ENCODE measurements around the gene ALK. TPM values are rescaled to one million over a fixed set of nuclear protein-coding genes. Genes with fewer than 3 reads are reported as not detected.

The ALK gene
- total RNA-seq, 1 donor from 2014 or later, result not detected

- DNase-seq (ENCODE audit: low read depth) (no peak), FAIRE-seq (no peak)
- no peak for TF ChIP-seq CTCF (IDR thresholded peaks at IDR 0.05; ENCODE audit: insufficient read depth, low read length, severe bottlenecking)
- Histone ChIP-seq H3K27me3 (ENCODE audit: control insufficient read depth, insufficient read depth, low read length) (peaks cover 3% of the 10 kb centered on the region), H3K36me3 (ENCODE audit: control insufficient read depth, insufficient read depth, low read length) (no peaks in the 10 kb centered on the region), H3K4me3 (ENCODE audit: low read depth, low read length) (no peak overlapping the region)
Measured at GRCh38 chr2:29821591-29821990, 99.8 kb downstream of the ALK start.

DNA sequence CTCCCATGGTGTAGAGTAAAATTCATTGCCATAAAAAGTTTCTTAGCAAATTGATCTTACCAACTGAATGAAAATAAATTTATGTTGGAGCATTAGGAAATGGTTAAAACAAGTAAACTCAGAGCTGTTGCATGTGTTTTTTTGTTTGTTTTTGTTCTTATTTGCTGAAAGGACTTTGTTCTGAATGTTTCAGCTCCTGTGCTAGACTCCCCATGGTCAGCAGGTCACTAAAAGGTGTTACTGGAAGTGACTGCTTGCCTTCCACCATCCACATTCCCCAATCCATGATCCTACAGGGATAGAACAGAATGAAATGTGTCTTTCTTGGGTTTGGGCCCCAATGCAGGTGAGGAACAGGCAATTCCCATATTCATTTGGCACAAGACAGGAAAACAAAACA, 101.8 kb downstream of the ALK start:
- DNase-seq (ENCODE audit: low read depth) (no peak), FAIRE-seq (no peak)
- H3K4me3 ChIP-seq (ENCODE audit: low read depth, low read length), result no peak overlapping the region
- TF ChIP-seq CTCF (IDR thresholded peaks at IDR 0.05; ENCODE audit: insufficient read depth, low read length, severe bottlenecking), result no peak
- no peaks in the 10 kb centered on the region for H3K36me3 ChIP-seq (ENCODE audit: control insufficient read depth, insufficient read depth, low read length)
- peaks cover 3% of the 10 kb centered on the region for H3K27me3 ChIP-seq (ENCODE audit: control insufficient read depth, insufficient read depth, low read length)

GRCh38 chr2:29817801-29818680, 103.3 kb downstream of the ALK start:
- Histone ChIP-seq H3K27me3 (ENCODE audit: control insufficient read depth, insufficient read depth, low read length) (peaks cover 3% of the 10 kb centered on the region), H3K4me3 (ENCODE audit: low read depth, low read length) (no peak overlapping the region), H3K36me3 (ENCODE audit: control insufficient read depth, insufficient read depth, low read length) (no peaks in the 10 kb centered on the region)
- no peak for FAIRE-seq
- TF ChIP-seq CTCF (IDR thresholded peaks at IDR 0.05; ENCODE audit: insufficient read depth, low read length, severe bottlenecking), result no peak
- DNase-seq (ENCODE audit: low read depth), result no peak

GRCh38 chr2:29817299-29817698, 104.1 kb downstream of the ALK start:
- no peak for TF ChIP-seq CTCF (IDR thresholded peaks at IDR 0.05; ENCODE audit: insufficient read depth, low read length, severe bottlenecking)
- H3K4me3 ChIP-seq (ENCODE audit: low read depth, low read length), result no peak overlapping the region
- H3K36me3 ChIP-seq (ENCODE audit: control insufficient read depth, insufficient read depth, low read length), result no peaks in the 10 kb centered on the region
- FAIRE-seq (no peak), DNase-seq (ENCODE audit: low read depth) (no peak)
- H3K27me3 ChIP-seq (ENCODE audit: control insufficient read depth, insufficient read depth, low read length), result peaks cover 3% of the 10 kb centered on the region

GRCh38 chr2:29816651-29817050, 104.7 kb downstream of the ALK start:
- no peaks in the 10 kb centered on the region for H3K36me3 ChIP-seq (ENCODE audit: control insufficient read depth, insufficient read depth, low read length)
- peaks cover 3% of the 10 kb centered on the region for H3K27me3 ChIP-seq (ENCODE audit: control insufficient read depth, insufficient read depth, low read length)
- DNase-seq (ENCODE audit: low read depth) (no peak), FAIRE-seq (no peak)
- H3K4me3 ChIP-seq (ENCODE audit: low read depth, low read length), result no peak overlapping the region
- no peak for TF ChIP-seq CTCF (IDR thresholded peaks at IDR 0.05; ENCODE audit: insufficient read depth, low read length, severe bottlenecking)
